HEK293 (cell line): ENCODE data around the gene ZDHHC8.

ENCODE experiments used
- CTCF ChIA-PET: fragments of 350-600 bp; formaldehyde crosslinking; extraction: SDS; loops from one replicate; lab custom pipeline; 2021; ENCODE audit warnings: antibody characterized with exemption; lab: Yijun Ruan, JAX
- POLR2A ChIA-PET: fragments of 300-600 bp; formaldehyde crosslinking; extraction: SDS; loops from one replicate; lab custom pipeline; 2020; ENCODE audit warnings: antibody characterized with exemption, inconsistent platforms; lab: Yijun Ruan, JAX
- H3K27ac ChIP-seq: fragments of 200-500 bp; sonication (Bioruptor generic); 2 replicates; pipeline ENCODE4 v1.5.1; 2014; ENCODE audit warnings: low read depth, low read length, control low read depth, inconsistent platforms; ENCODE audit errors: extremely low read depth
- H3K36me3 ChIP-seq, 2 experiments: fragments of 200-500 bp in 1 of 2; sonication (Bioruptor generic) in 1 of 2; 1 replicate in 1 of 2; 2 replicates in 1 of 2; pipeline ENCODE4 v1.5.1; 2014 to 2017; ENCODE audit warnings: inconsistent platforms in 2 of 2, low read length in 2 of 2; ENCODE audit not compliant: control insufficient read depth in 2 of 2, insufficient read depth in 1 of 2
- H3K4me1 ChIP-seq: fragments of 200-500 bp; sonication (Bioruptor generic); 2 replicates; pipeline ENCODE4 v1.5.1; 2014; ENCODE audit warnings: mild to moderate bottlenecking, low read length, inconsistent platforms; ENCODE audit not compliant: control insufficient read depth, insufficient read depth
- H3K4me3 ChIP-seq: 2 replicates; pipeline ENCODE4 v1.5.1; 2011; ENCODE audit warnings: low read depth, mild to moderate bottlenecking, control low read depth, low read length, moderate library complexity
- H3K9me3 ChIP-seq: fragments of 200-500 bp; sonication (Bioruptor generic); 2 replicates; pipeline ENCODE4 v1.5.1; 2014; ENCODE audit warnings: low read depth, low read length, inconsistent platforms; ENCODE audit not compliant: control insufficient read depth, insufficient read depth
- EGR2 ChIP-seq: fragments of 450-650 bp; formaldehyde crosslinking; IDR thresholded peaks from 2 replicates; pipeline ENCODE4 v1.5.1; 2016; ENCODE audit warnings: low read depth, missing biosample characterization, missing genetic modification characterization
- GLI4 ChIP-seq: fragments of 450-650 bp; formaldehyde crosslinking; IDR thresholded peaks from 2 replicates; pipeline ENCODE4 v1.5.1; 2016; ENCODE audit warnings: missing biosample characterization, missing genetic modification characterization
- GLIS1 ChIP-seq: fragments of 450-650 bp; formaldehyde crosslinking; IDR thresholded peaks from 2 replicates; pipeline ENCODE4 v1.5.1; 2016; ENCODE audit warnings: missing biosample characterization, missing genetic modification characterization
- GLIS2 ChIP-seq: fragments of 450-650 bp; formaldehyde crosslinking; IDR thresholded peaks from 2 replicates; pipeline ENCODE4 v1.5.1; 2016; ENCODE audit warnings: missing biosample characterization, missing genetic modification characterization
- INSM2 ChIP-seq: fragments of 450-650 bp; formaldehyde crosslinking; IDR thresholded peaks from 2 replicates; pipeline ENCODE4 v1.5.1; 2016; ENCODE audit warnings: missing biosample characterization, missing genetic modification characterization
- MZF1 ChIP-seq: fragments of 450-650 bp; formaldehyde crosslinking; IDR thresholded peaks from 2 replicates; pipeline ENCODE4 v1.5.1; 2017; ENCODE audit warnings: missing biosample characterization, missing genetic modification characterization, borderline replicate concordance
- PRDM1 ChIP-seq: fragments of 450-650 bp; formaldehyde crosslinking; IDR thresholded peaks from 2 replicates; pipeline ENCODE4; 2016; ENCODE audit warnings: missing biosample characterization, missing genetic modification characterization
- ZBTB1 ChIP-seq: fragments of 450-650 bp; formaldehyde crosslinking; IDR thresholded peaks from 2 replicates; pipeline ENCODE4 v1.5.1; 2016; ENCODE audit warnings: missing biosample characterization, missing genetic modification characterization
- ZBTB8A ChIP-seq: fragments of 450-650 bp; formaldehyde crosslinking; IDR thresholded peaks from 2 replicates; pipeline ENCODE4 v1.5.1; 2016; ENCODE audit warnings: missing biosample characterization, missing genetic modification characterization
- ZFHX2 ChIP-seq: fragments of 450-650 bp; formaldehyde crosslinking; conservative IDR thresholded peaks from 2 replicates; pipeline ENCODE4 v1.5.1; 2016; ENCODE audit warnings: missing biosample characterization, missing genetic modification characterization
- ZNF2 ChIP-seq: fragments of 450-650 bp; formaldehyde crosslinking; IDR thresholded peaks from 2 replicates; pipeline ENCODE4 v1.5.1; 2016; ENCODE audit warnings: missing biosample characterization, missing genetic modification characterization
- ZNF202 ChIP-seq: fragments of 450-650 bp; formaldehyde crosslinking; IDR thresholded peaks from 2 replicates; pipeline ENCODE4 v1.5.1; 2016; ENCODE audit warnings: missing biosample characterization, missing genetic modification characterization, borderline replicate concordance
- ZNF248 ChIP-seq: fragments of 450-650 bp; formaldehyde crosslinking; IDR thresholded peaks from 2 replicates; pipeline ENCODE4 v1.5.1; 2017; ENCODE audit warnings: missing biosample characterization, missing genetic modification characterization
- ZNF366 ChIP-seq: fragments of 450-650 bp; formaldehyde crosslinking; conservative IDR thresholded peaks from 2 replicates; pipeline ENCODE4 v1.5.1; 2016; ENCODE audit warnings: missing biosample characterization, missing genetic modification characterization
- ZNF514 ChIP-seq: fragments of 450-650 bp; formaldehyde crosslinking; IDR thresholded peaks from 2 replicates; pipeline ENCODE4 v1.5.1; 2016; ENCODE audit warnings: missing biosample characterization, missing genetic modification characterization
- ZNF654 ChIP-seq: fragments of 450-650 bp; formaldehyde crosslinking; IDR thresholded peaks from 2 replicates; pipeline ENCODE4 v1.5.1; 2016; ENCODE audit warnings: low read depth, missing biosample characterization, missing genetic modification characterization
- ZSCAN18 ChIP-seq: fragments of 450-650 bp; formaldehyde crosslinking; IDR thresholded peaks from 2 replicates; pipeline ENCODE4 v1.5.1; 2016; ENCODE audit warnings: missing biosample characterization, missing genetic modification characterization

The ZDHHC8 gene

GRCh38 chr22:20193761-20194494 is 62.3 kb downstream of the ZDHHC8 start:
- peaks cover 8% of the 10 kb centered on the region for H3K4me1 ChIP-seq
- CTCF ChIA-PET, result interaction anchor here (0.7 to 1.9 kb wide), 2 partner anchors 37 to 716 kb away, joined by 3 to 7 read pairs; no protein-coding TSS in a partner anchor
- POLR2A ChIA-PET, result no interaction called here
- TF ChIP-seq ZBTB8A (tag by site-specific recombination), result no peak
- no peak overlapping the region for H3K4me3 ChIP-seq
- H3K27ac ChIP-seq, result no peak overlapping the region
- H3K36me3 ChIP-seq, result no peaks in the 10 kb centered on the region
- no peaks in the 10 kb centered on the region for H3K9me3 ChIP-seq

- CTCF ChIA-PET, result interaction anchor here (0.7 kb wide), 3 partner anchors 9 to 717 kb away, joined by 3 read pairs; no protein-coding TSS in a partner anchor
- TF ChIP-seq ZNF202 (tag by site-specific recombination) (no peak), GLIS1 (tag by site-specific recombination) (peak; percentile 91), ZSCAN18 (no peak), ZNF654 (tag by site-specific recombination) (no peak), ZNF514 (tag by site-specific recombination) (no peak), ZNF366 (tag by site-specific recombination) (no peak), INSM2 (tag by site-specific recombination) (no peak), ZFHX2 (tag by site-specific recombination) (peak; percentile 78), EGR2 (tag by site-specific recombination) (peak; percentile 75), GLIS2 (peak; percentile 24), PRDM1 (tag by site-specific recombination) (no peak), MZF1 (tag by site-specific recombination) (no peak), ZBTB1 (tag by site-specific recombination) (no peak), GLI4 (no peak), ZNF2 (tag by site-specific recombination) (no peak), ZNF248 (tag by site-specific recombination) (no peak)
- Histone ChIP-seq H3K27ac (no peak overlapping the region), H3K4me1 (peaks cover 10% of the 10 kb centered on the region), H3K9me3 (no peaks in the 10 kb centered on the region), H3K4me3 (no peak overlapping the region), H3K36me3 (no peaks in the 10 kb centered on the region)
- POLR2A ChIA-PET, result no interaction called here
Observed at GRCh38 chr22:20194681-20195593, 63.3 kb downstream of the ZDHHC8 start.
